HepG2 (cell line): Measurements from ENCODE around the gene DDX24. TPM values are rescaled to one million over a fixed set of nuclear protein-coding genes. Genes with fewer than 3 reads are reported as not detected.

Experiments used
- ATAC-seq: fragments of 200-7000 bp; cut with Tn5 transposase; 3 replicates; pipeline ENCODE4 v1.9.1; 2020; ENCODE audit warnings: mild to moderate bottlenecking, moderate library complexity
- BruUV-seq: library from RNA; stranded (reverse); fragments of 400-500 nt; replicated peaks from 2 replicates; lab custom pipeline; 2021; lab: Mats Ljungman, UMichigan
- CTCF ChIA-PET: fragments of 300-600 bp; formaldehyde crosslinking; extraction: SDS; loops from one replicate; lab custom pipeline; 2021; ENCODE audit warnings: low total read pairs, inconsistent platforms, low intra/inter-chr PET ratio; lab: Yijun Ruan, JAX
- POLR2A ChIA-PET: fragments of 350-600 bp; sonication (Branson Sonifier 250); formaldehyde crosslinking; loops from one replicate; lab custom pipeline; 2020; ENCODE audit warnings: antibody characterized with exemption, inconsistent platforms; lab: Yijun Ruan, JAX
- DNase-seq: peaks from one replicate; pipeline ENCODE4 v3.0.0-alpha.2; 2015; ENCODE audit warnings: low spot score
- FAIRE-seq: peaks from 3 replicates; lab custom pipeline; 2011; peaks lifted over from hg19 to GRCh38; lab: Jason Lieb, UNC
- H2AFZ ChIP-seq: one replicate; pipeline ENCODE4 v1.6.1; 2011; ENCODE audit warnings: low read length, inconsistent platforms
- H3K27ac ChIP-seq: fragments of 300-600 bp; 3 replicates; pipeline ENCODE4 v1.8.0; 2011; ENCODE audit warnings: mixed run types, mild to moderate bottlenecking, mixed read lengths, low read length, inconsistent platforms; ENCODE audit not compliant: insufficient read depth; ENCODE audit errors: extremely low read length
- H3K27me3 ChIP-seq, 2 experiments: fragments of 200-600 bp in 1 of 2; 2 replicates in 1 of 2; 3 replicates in 1 of 2; pipeline versions ENCODE4 v1.6.0 to v1.8.0; 2011; ENCODE audit warnings: low read length in 2 of 2, mild to moderate bottlenecking in 2 of 2, moderate library complexity in 2 of 2, inconsistent platforms in 1 of 2; ENCODE audit not compliant: insufficient read depth in 2 of 2, control insufficient read depth in 1 of 2
- H3K36me3 ChIP-seq, 2 experiments: fragments of 200-600 bp in 1 of 2; replicated peaks in 1 of 2; 2 replicates in 1 of 2; 3 replicates in 1 of 2; pipeline versions ENCODE4 v1.5.1 to v1.8.0; 2011; ENCODE audit warnings: low read length in 2 of 2, inconsistent platforms in 1 of 2; ENCODE audit not compliant: insufficient read depth in 2 of 2, control insufficient read depth in 1 of 2
- H3K4me1 ChIP-seq: 2 replicates; pipeline ENCODE4 v1.5.1; 2012; ENCODE audit warnings: low read length, inconsistent platforms; ENCODE audit not compliant: insufficient read depth
- H3K4me2 ChIP-seq: 2 replicates; pipeline ENCODE4 v1.6.0; 2011; ENCODE audit warnings: low read depth, low read length, inconsistent platforms
- H3K4me3 ChIP-seq, 3 experiments: fragments of 200-600 bp in 1 of 3; sonication (generic), shearing (Covaris generic) in 1 of 3; replicated peaks in 1 of 3; 2 replicates each; pipeline ENCODE4 v1.5.1; 2011 to 2016; ENCODE audit warnings: low read length in 3 of 3, inconsistent platforms in 2 of 3, low read depth in 2 of 3, mild to moderate bottlenecking in 2 of 3, control low read depth in 1 of 3, mixed read lengths in 1 of 3; ENCODE audit not compliant: insufficient read depth in 1 of 3
- H3K79me2 ChIP-seq: one replicate; pipeline ENCODE4 v1.6.1; 2011; ENCODE audit warnings: low read length, inconsistent platforms; ENCODE audit not compliant: insufficient read depth
- H3K9ac ChIP-seq: 2 replicates; pipeline ENCODE4 v1.6.0; 2011; ENCODE audit warnings: mild to moderate bottlenecking, low read depth, low read length, inconsistent platforms; ENCODE audit not compliant: insufficient read depth
- H3K9me3 ChIP-seq: 2 replicates; pipeline ENCODE4 v1.5.1; 2012; ENCODE audit warnings: mild to moderate bottlenecking, low read length
- H4K20me1 ChIP-seq: 2 replicates; pipeline ENCODE4 v1.6.0; 2011; ENCODE audit warnings: inconsistent platforms, mild to moderate bottlenecking, low read length, moderate library complexity; ENCODE audit not compliant: insufficient read depth
- ARNTL ChIP-seq: sonication (generic); formaldehyde crosslinking; IDR thresholded peaks from 2 replicates; pipeline ENCODE4 v1.4.0; 2020; ENCODE audit warnings: mild to moderate bottlenecking, missing genetic modification reagents
- CBX1 ChIP-seq: IDR thresholded peaks from one replicate; pipeline ENCODE4 v1.6.1; 2016; ENCODE audit warnings: antibody characterized with exemption, low read depth
- EEA1 ChIP-seq: sonication (generic); formaldehyde crosslinking; IDR thresholded peaks from 2 replicates; pipeline ENCODE4 v1.5.1; 2020; ENCODE audit warnings: mild to moderate bottlenecking, missing genetic modification reagents, borderline replicate concordance
- ELF4 ChIP-seq: sonication (generic); formaldehyde crosslinking; IDR thresholded peaks from 2 replicates; pipeline ENCODE4 v1.5.0; 2020; ENCODE audit warnings: missing genetic modification reagents, mild to moderate bottlenecking, moderate library complexity, borderline replicate concordance
- ETV5 ChIP-seq: IDR thresholded peaks from 2 replicates; pipeline ENCODE4 v1.6.1; 2018; ENCODE audit warnings: missing biosample characterization, missing genetic modification reagents, inconsistent platforms, borderline replicate concordance
- ZMYM2 ChIP-seq: sonication (generic); formaldehyde crosslinking; IDR thresholded peaks from 2 replicates; pipeline ENCODE4 v1.8.0; 2022; ENCODE audit warnings: mild to moderate bottlenecking, missing genetic modification reagents
- ZNF24 ChIP-seq: fragments of 450-650 bp; IDR thresholded peaks from 2 replicates; pipeline ENCODE4 v1.6.1; 2017; ENCODE audit warnings: antibody characterized with exemption, mild to moderate bottlenecking
- ZNF552 ChIP-seq: sonication (generic); formaldehyde crosslinking; IDR thresholded peaks from 2 replicates; pipeline ENCODE4 v1.9.0; 2022; ENCODE audit warnings: missing genetic modification reagents, mild to moderate bottlenecking, borderline replicate concordance
- ZNF556 ChIP-seq: sonication (generic); formaldehyde crosslinking; IDR thresholded peaks from 2 replicates; pipeline ENCODE4 v1.4.0; 2020; ENCODE audit warnings: mild to moderate bottlenecking, missing genetic modification reagents, borderline replicate concordance
- ZNF615 ChIP-seq: sonication (generic); formaldehyde crosslinking; IDR thresholded peaks from 2 replicates; pipeline ENCODE4 v1.5.0; 2020; ENCODE audit warnings: mild to moderate bottlenecking, missing genetic modification reagents, borderline replicate concordance
- WGBS: methylation state at CpG from one replicate; pipeline ENCODE4 v1.1.6; 2017; ENCODE audit warnings: low lambda C conversion rate; 5-methylcytosine and 5-hydroxymethylcytosine counted together
- in situ Hi-C: cut with HindIII; loops from 2 replicates; pipeline ENCODE4 v1.10.0; 2017; ENCODE audit warnings: low pct_unique_long_range_greater_than_20kb; ENCODE audit not compliant: extremely low pct_ligation_motif_present
- intact Hi-C: fragments of 100-400 bp; cut with micrococcal nuclease; formaldehyde crosslinking; loops from one replicate; pipeline ENCODE4 v1.10.0; 2022; ENCODE audit not compliant: unreplicated experiment
- polyA plus RNA-seq, 8 experiments: library from polyadenylated mRNA; depleted of rRNA in 3 of 8; stranded (reverse) in 7 of 8; unstranded in 1 of 8; fragments of >200 nt; fragmentation: Illumina TruSeq in 4 of 8; extraction: Trizol in 4 of 8; gene quantifications; 2 replicates each; pipeline versions ENCODE4 v1.2.1 to v1.2.3, GENCODE V29; 2011 to 2016; ENCODE audit warnings: low read depth in 4 of 8, missing spikeins in 1 of 8, mixed read lengths in 1 of 8; ENCODE audit not compliant: insufficient read depth in 1 of 8
- total RNA-seq, 5 experiments: library from RNA; depleted of rRNA; stranded (reverse); fragments of >200 nt; fragmentation: Illumina TruSeq; extraction: Trizol; gene quantifications; 2 replicates each; pipeline ENCODE4 v1.2.3, GENCODE V29; 2016; ENCODE audit warnings: low read depth in 1 of 5
- TF ChIP-seq, protein P1 (sequence below): sonication (generic); formaldehyde crosslinking; IDR thresholded peaks from 2 replicates; pipeline ENCODE4 v1.5.1; 2020; ENCODE audit warnings: missing genetic modification reagents, mild to moderate bottlenecking, borderline replicate concordance
- TF ChIP-seq, protein P2 (sequence below): sonication (generic); formaldehyde crosslinking; IDR thresholded peaks from 2 replicates; pipeline ENCODE4 v1.9.0; 2022; ENCODE audit warnings: missing genetic modification reagents, mild to moderate bottlenecking, borderline replicate concordance
- TF ChIP-seq, protein P3 (sequence below): sonication (generic); formaldehyde crosslinking; IDR thresholded peaks from 2 replicates; pipeline ENCODE4 v1.5.1; 2020; ENCODE audit warnings: mild to moderate bottlenecking, missing genetic modification reagents
- TF ChIP-seq, protein P4 (sequence below): sonication (generic); formaldehyde crosslinking; IDR thresholded peaks from 2 replicates; pipeline ENCODE4 v1.9.0; 2021; ENCODE audit warnings: missing genetic modification reagents, borderline replicate concordance
- TF ChIP-seq, protein P5 (sequence below): sonication (generic); formaldehyde crosslinking; IDR thresholded peaks from 2 replicates; pipeline ENCODE4 v1.9.0; 2022; ENCODE audit warnings: low read depth, missing genetic modification reagents

DDX24 gene
- total and polyA plus RNA-seq, 2 of the 13 experiments (the other 11 are each of a cell fraction or from before 2014, with no cell fraction given) = 67.3 to 149 TPM

DNA sequence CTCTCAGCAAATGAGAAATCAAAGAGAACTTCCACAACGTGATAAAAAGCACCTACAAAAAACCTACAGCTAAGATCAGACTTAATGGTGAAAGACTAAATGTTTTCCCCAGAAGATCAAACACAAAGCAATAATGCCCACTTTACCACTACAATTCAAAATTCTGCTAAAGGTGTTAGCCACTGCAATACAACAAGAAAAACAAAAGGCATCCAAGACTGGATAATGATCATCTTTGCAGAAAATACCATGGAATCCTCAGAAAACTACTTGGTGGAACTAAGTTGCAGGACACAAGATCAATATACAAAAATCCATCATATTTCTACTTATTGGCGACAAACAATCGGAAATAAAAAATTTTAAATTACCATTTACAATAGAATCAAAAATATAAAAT lies 6.5 kb downstream of the DDX24 start:
- Histone ChIP-seq H3K4me2 (no peak overlapping the region), H3K4me3 (no peak overlapping the region), H3K27ac (no peak overlapping the region), H4K20me1 (peaks cover 36% of the 10 kb centered on the region), H3K9ac (no peak overlapping the region), H3K27me3 (no peaks in the 10 kb centered on the region), H3K9me3 (peaks cover 29% of the 10 kb centered on the region), H3K36me3 (peaks cover 3 to 22% of the 10 kb centered on the region in 2 experiments; a peak in 3 of 5 replicates), H3K4me1 (peaks cover 44% of the 10 kb centered on the region), H2AFZ (no peak overlapping the region), H3K79me2 (peaks cover 92% of the 10 kb centered on the region)
- ATAC-seq = no peak
- intact Hi-C loops = no loop called here
- in situ Hi-C loops = no loop called here
- no TSS peak for BruUV-seq
- no peak for DNase-seq
- ChIA-PET POLR2A (no interaction called here), CTCF (no interaction called here)
- 96% methylated on average over 3 of the region's 3 CpGs for WGBS
- FAIRE-seq = no peak
- TF ChIP-seq, protein P1, sequence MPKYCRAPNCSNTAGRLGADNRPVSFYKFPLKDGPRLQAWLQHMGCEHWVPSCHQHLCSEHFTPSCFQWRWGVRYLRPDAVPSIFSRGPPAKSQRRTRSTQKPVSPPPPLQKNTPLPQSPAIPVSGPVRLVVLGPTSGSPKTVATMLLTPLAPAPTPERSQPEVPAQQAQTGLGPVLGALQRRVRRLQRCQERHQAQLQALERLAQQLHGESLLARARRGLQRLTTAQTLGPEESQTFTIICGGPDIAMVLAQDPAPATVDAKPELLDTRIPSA = no peak
- TF ChIP-seq, protein P2, sequence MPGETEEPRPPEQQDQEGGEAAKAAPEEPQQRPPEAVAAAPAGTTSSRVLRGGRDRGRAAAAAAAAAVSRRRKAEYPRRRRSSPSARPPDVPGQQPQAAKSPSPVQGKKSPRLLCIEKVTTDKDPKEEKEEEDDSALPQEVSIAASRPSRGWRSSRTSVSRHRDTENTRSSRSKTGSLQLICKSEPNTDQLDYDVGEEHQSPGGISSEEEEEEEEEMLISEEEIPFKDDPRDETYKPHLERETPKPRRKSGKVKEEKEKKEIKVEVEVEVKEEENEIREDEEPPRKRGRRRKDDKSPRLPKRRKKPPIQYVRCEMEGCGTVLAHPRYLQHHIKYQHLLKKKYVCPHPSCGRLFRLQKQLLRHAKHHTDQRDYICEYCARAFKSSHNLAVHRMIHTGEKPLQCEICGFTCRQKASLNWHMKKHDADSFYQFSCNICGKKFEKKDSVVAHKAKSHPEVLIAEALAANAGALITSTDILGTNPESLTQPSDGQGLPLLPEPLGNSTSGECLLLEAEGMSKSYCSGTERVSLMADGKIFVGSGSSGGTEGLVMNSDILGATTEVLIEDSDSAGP = no peak
- no peak for TF ChIP-seq ZNF615
- 0 out of 2 replicates have a peak, but pooled peaks have one; percentile 50 for TF ChIP-seq ZMYM2 (CRISPR knock-in tag)
- TF ChIP-seq CBX1 = no peak
- TF ChIP-seq, protein P3, sequence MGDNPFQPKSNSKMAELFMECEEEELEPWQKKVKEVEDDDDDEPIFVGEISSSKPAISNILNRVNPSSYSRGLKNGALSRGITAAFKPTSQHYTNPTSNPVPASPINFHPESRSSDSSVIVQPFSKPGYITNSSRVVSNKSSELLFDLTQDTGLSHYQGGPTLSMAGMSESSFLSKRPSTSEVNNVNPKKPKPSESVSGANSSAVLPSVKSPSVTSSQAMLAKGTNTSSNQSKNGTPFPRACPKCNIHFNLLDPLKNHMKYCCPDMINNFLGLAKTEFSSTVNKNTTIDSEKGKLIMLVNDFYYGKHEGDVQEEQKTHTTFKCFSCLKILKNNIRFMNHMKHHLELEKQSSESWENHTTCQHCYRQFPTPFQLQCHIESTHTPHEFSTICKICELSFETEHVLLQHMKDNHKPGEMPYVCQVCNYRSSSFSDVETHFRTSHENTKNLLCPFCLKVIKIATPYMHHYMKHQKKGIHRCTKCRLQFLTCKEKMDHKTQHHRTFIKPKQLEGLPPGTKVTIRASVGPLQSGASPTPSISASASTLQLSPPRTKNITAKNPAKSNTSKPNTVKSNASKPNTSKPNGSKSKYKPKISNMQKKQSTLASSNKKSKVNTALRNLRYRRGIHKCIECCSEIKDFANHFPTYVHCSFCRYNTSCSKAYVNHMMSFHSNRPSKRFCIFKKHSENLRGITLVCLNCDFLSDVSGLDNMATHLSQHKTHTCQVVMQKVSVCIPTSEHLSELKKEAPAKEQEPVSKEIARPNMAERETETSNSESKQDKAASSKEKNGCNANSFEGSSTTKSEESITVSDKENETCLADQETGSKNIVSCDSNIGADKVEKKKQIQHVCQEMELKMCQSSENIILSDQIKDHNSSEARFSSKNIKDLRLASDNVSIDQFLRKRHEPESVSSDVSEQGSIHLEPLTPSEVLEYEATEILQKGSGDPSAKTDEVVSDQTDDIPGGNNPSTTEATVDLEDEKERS (CRISPR knock-in tag) = peak; percentile 90
- no peak for TF ChIP-seq ZNF552 (CRISPR knock-in tag)
- no peak for TF ChIP-seq ARNTL (CRISPR knock-in tag)
- TF ChIP-seq, protein P4, sequence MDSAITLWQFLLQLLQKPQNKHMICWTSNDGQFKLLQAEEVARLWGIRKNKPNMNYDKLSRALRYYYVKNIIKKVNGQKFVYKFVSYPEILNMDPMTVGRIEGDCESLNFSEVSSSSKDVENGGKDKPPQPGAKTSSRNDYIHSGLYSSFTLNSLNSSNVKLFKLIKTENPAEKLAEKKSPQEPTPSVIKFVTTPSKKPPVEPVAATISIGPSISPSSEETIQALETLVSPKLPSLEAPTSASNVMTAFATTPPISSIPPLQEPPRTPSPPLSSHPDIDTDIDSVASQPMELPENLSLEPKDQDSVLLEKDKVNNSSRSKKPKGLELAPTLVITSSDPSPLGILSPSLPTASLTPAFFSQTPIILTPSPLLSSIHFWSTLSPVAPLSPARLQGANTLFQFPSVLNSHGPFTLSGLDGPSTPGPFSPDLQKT = no peak
- no peak for TF ChIP-seq ZNF556
- TF ChIP-seq ETV5 (CRISPR knock-in tag) = no peak
- no peak for TF ChIP-seq ELF4 (CRISPR knock-in tag)
- no peak for TF ChIP-seq EEA1 (CRISPR knock-in tag)
- no peak for TF ChIP-seq ZNF24
- TF ChIP-seq, protein P5, sequence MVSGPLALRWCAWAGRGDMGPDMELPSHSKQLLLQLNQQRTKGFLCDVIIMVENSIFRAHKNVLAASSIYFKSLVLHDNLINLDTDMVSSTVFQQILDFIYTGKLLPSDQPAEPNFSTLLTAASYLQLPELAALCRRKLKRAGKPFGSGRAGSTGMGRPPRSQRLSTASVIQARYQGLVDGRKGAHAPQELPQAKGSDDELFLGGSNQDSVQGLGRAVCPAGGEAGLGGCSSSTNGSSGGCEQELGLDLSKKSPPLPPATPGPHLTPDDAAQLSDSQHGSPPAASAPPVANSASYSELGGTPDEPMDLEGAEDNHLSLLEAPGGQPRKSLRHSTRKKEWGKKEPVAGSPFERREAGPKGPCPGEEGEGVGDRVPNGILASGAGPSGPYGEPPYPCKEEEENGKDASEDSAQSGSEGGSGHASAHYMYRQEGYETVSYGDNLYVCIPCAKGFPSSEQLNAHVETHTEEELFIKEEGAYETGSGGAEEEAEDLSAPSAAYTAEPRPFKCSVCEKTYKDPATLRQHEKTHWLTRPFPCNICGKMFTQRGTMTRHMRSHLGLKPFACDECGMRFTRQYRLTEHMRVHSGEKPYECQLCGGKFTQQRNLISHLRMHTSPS = no peak
